PC-3 (cell line): ENCODE measurements around the gene CYP2C8. TPM values are rescaled to one million over a fixed set of nuclear protein-coding genes. Genes with fewer than 3 reads are reported as not detected.

Source experiments
- ATAC-seq: fragments of 200-7000 bp; cut with Tn5 transposase; 2 replicates; pipeline ENCODE4 v1.9.1; 2020; ENCODE audit warnings: mild to moderate bottlenecking, moderate library complexity
- BruUV-seq: library from RNA; stranded (reverse); fragments of 400-500 nt; replicated peaks from 2 replicates; lab custom pipeline; 2021; lab: Mats Ljungman, UMichigan
- CTCF ChIA-PET: fragments of 300-600 bp; sonication (Branson Sonifier 250); formaldehyde crosslinking; loops from one replicate; lab custom pipeline; 2022; ENCODE audit warnings: antibody characterized with exemption; lab: Charles Lee
- POLR2A ChIA-PET: fragments of 300-600 bp; sonication (Branson Sonifier 250); formaldehyde crosslinking; loops from one replicate; lab custom pipeline; 2022; ENCODE audit warnings: antibody characterized with exemption; ENCODE audit not compliant: unreplicated experiment; lab: Charles Lee
- DNase-seq: peaks from one replicate; pipeline ENCODE4 v3.0.0-alpha.2; 2015
- H2AFZ ChIP-seq: fragments of 300-600 bp; sonication (generic); 2 replicates; pipeline ENCODE4 v1.6.0; 2016; ENCODE audit warnings: antibody characterized with exemption, low read length
- H3F3A ChIP-seq: fragments of 300-600 bp; sonication (generic); one replicate; pipeline ENCODE4 v1.6.0; 2017; ENCODE audit warnings: antibody characterized with exemption, low read length, control low read depth, mild to moderate bottlenecking; ENCODE audit not compliant: unreplicated experiment
- H3K27ac ChIP-seq: fragments of 300-600 bp; sonication (generic); 2 replicates; pipeline ENCODE4 v1.5.1; 2016; ENCODE audit warnings: mild to moderate bottlenecking, low read length
- H3K27me3 ChIP-seq: fragments of 300-600 bp; sonication (generic); 2 replicates; pipeline ENCODE4 v1.6.1; 2016; ENCODE audit warnings: low read length, mixed read lengths
- H3K36me3 ChIP-seq: fragments of 300-600 bp; sonication (generic); 2 replicates; pipeline ENCODE4 v1.6.1; 2016; ENCODE audit warnings: low read depth, mixed run types, low read length, mixed read lengths
- H3K4me1 ChIP-seq: fragments of 300-600 bp; sonication (generic); 2 replicates; pipeline ENCODE4 v1.5.1; 2016; ENCODE audit warnings: low read length; ENCODE audit not compliant: insufficient read depth
- H3K4me2 ChIP-seq: fragments of 300-600 bp; sonication (generic); 2 replicates; pipeline ENCODE4 v1.6.0; 2016; ENCODE audit warnings: low read length
- H3K4me3 ChIP-seq: fragments of 300-600 bp; sonication (generic); 2 replicates; pipeline ENCODE4 v1.5.1; 2016; ENCODE audit warnings: mild to moderate bottlenecking, low read length, mixed read lengths
- H3K79me2 ChIP-seq: fragments of 300-600 bp; sonication (generic); 2 replicates; pipeline ENCODE4 v1.6.1; 2017; ENCODE audit warnings: low read length, mixed read lengths
- H3K9ac ChIP-seq: fragments of 300-600 bp; sonication (generic); 2 replicates; pipeline ENCODE4 v1.6.0; 2016; ENCODE audit warnings: mild to moderate bottlenecking, low read length
- H3K9me2 ChIP-seq: fragments of 300-600 bp; sonication (generic); replicated peaks from 2 replicates; pipeline ENCODE4 v1.6.1; 2016; ENCODE audit warnings: mixed run types, low read length, mixed read lengths
- H3K9me3 ChIP-seq: fragments of 300-600 bp; sonication (generic); 2 replicates; pipeline ENCODE4 v1.6.1; 2016; ENCODE audit warnings: low read length, mixed read lengths
- H4K20me1 ChIP-seq: fragments of 300-600 bp; sonication (generic); 2 replicates; pipeline ENCODE4 v1.6.1; 2016; ENCODE audit warnings: low read length, mixed read lengths
- EZH2 ChIP-seq: fragments of 300-600 bp; sonication (generic); IDR thresholded peaks from one replicate; pipeline ENCODE4 v1.6.1; 2017; ENCODE audit warnings: antibody characterized with exemption, mild to moderate bottlenecking, low read length; ENCODE audit not compliant: unreplicated experiment
- EZH2phosphoT487 ChIP-seq: fragments of 300-600 bp; sonication (generic); IDR thresholded peaks from 2 replicates; pipeline ENCODE4 v1.6.1; 2018; ENCODE audit warnings: mild to moderate bottlenecking, antibody characterized with exemption, low read length, borderline replicate concordance
- intact Hi-C: fragments of 100-400 bp; cut with micrococcal nuclease; formaldehyde crosslinking; loops from 2 replicates; pipeline ENCODE4 v1.9.0; 2023
- total RNA-seq: library from RNA; depleted of rRNA; stranded (reverse); fragments of >200 nt; gene quantifications from 2 replicates; pipeline ENCODE4 v1.2.3, GENCODE V29; 2014
- TF ChIP-seq, protein P1 (sequence below): fragments of 300-600 bp; sonication (generic); conservative IDR thresholded peaks from 2 replicates; pipeline ENCODE4 v1.5.1; 2017; ENCODE audit warnings: antibody characterized with exemption, low read depth, mild to moderate bottlenecking, low read length

The CYP2C8 gene
- total RNA-seq, 1 experiment from 2014 or later = not detected

DNA sequence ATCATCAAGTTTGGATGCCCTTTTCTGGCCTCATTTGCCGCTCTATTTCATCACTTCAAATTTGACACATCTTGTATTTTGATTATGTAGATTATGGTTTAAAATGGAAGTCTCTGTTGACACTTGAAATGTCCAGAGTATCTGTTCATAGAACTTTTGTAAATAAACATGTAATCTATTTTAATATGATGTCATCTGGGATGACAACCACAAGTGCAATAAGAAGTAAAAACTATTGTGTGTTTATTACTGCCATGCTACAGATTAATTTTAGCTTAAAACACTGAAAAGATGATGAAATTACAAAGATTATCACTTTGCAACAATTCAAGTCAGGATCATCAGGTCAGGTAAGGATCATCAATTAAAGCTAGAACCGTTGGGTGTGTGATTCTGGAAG is 30.0 kb downstream of the CYP2C8 start:
- no peaks in the 10 kb centered on the region for H3K9me2 ChIP-seq
- no peak overlapping the region for H3K4me2 ChIP-seq
- H3K27me3 ChIP-seq = peaks cover 12% of the 10 kb centered on the region; the same call in 1 of the 2 replicates
- TF ChIP-seq, protein P1, sequence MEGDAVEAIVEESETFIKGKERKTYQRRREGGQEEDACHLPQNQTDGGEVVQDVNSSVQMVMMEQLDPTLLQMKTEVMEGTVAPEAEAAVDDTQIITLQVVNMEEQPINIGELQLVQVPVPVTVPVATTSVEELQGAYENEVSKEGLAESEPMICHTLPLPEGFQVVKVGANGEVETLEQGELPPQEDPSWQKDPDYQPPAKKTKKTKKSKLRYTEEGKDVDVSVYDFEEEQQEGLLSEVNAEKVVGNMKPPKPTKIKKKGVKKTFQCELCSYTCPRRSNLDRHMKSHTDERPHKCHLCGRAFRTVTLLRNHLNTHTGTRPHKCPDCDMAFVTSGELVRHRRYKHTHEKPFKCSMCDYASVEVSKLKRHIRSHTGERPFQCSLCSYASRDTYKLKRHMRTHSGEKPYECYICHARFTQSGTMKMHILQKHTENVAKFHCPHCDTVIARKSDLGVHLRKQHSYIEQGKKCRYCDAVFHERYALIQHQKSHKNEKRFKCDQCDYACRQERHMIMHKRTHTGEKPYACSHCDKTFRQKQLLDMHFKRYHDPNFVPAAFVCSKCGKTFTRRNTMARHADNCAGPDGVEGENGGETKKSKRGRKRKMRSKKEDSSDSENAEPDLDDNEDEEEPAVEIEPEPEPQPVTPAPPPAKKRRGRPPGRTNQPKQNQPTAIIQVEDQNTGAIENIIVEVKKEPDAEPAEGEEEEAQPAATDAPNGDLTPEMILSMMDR = no peak
- TF ChIP-seq EZH2 = no peak
- TF ChIP-seq EZH2phosphoT487 = no peak
- no peak overlapping the region for H3K4me3 ChIP-seq
- no peak overlapping the region for H3K9ac ChIP-seq
- no peak overlapping the region for H3K27ac ChIP-seq
- H3F3A ChIP-seq = no peaks in the 10 kb centered on the region
- H4K20me1 ChIP-seq = no peaks in the 10 kb centered on the region
- no peaks in the 10 kb centered on the region for H3K9me3 ChIP-seq
- intact Hi-C loops = no loop called here
- no peak overlapping the region for H2AFZ ChIP-seq
- CTCF ChIA-PET = no interaction called here
- no peaks in the 10 kb centered on the region for H3K36me3 ChIP-seq
- no peaks in the 10 kb centered on the region for H3K4me1 ChIP-seq
- DNase-seq (no peak), ATAC-seq (no peak)
- no peaks in the 10 kb centered on the region for H3K79me2 ChIP-seq
- POLR2A ChIA-PET = interaction anchor here (0.7 kb wide), 1 partner anchor 441 kb away, joined by 3 read pairs; no protein-coding TSS in a partner anchor
- no TSS peak for BruUV-seq

DNA sequence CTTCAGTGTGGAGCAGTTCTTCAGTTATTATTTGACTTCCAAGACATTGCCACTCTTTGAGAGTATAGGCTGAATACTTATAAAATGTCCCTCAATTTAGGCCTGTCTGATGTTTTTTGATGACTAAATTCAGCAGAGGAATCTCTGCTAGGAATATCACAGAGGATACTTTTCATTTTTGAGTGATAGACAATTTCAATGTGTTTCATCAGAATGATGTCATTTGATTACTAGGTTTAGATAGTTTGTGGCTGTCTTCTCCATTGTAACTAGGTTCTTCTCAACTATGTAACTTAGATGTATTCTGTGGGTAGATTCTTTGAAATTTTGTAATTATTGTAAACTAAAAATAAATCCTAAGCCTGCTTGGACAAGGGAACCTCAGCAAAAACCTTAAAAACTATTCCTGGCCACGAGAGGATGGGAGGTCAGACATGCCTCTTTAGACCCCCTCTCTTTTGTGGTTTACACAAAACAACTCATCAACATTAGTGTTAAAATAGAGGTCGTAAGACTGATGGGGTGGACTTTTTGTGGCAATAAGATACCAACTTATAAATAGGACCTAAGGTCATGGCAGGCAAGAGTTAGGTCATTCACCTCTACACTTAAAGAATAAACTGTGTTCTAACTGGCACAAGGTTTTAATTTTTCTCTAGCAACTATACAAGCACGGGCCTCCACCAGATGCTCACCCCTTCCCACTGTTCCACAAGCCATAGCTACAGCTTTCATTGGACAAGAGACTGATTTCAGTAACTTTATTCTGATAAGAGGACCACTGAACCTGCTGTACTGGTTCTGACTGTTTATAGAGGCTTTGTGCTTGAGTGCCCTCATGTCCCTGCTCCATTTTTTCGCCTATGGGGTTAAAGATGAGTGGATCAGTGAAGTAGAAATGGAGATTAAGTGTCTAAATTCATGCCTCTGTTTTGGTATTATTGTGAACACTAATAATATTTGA is 33.7 kb downstream of the CYP2C8 start:
- ATAC-seq = no peak
- POLR2A ChIA-PET = no interaction called here
- TF ChIP-seq EZH2phosphoT487 = no peak
- no peak for TF ChIP-seq EZH2
- TF ChIP-seq, protein P1 = no peak

DNA sequence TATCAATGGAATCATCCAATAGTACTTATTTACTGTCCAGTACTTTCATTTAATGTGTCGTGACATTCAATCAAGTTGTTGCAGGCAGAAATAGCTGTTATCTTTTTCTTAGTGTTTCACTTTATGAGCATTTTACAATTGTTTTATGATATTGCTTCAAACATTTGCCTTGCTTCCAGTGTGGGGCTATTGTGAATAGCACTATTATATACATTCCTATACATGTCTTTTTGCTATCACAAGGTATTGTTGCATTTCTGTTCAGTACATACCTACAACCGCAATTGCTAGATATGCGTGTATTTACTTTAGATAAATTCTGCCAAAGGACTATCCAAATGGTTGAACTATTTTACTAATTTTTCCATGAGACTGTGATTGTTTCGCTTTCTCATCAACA is 34.9 kb downstream of the CYP2C8 start:
- H3F3A ChIP-seq = no peaks in the 10 kb centered on the region
- H3K9me3 ChIP-seq = no peaks in the 10 kb centered on the region
- H3K4me3 ChIP-seq = no peak overlapping the region
- intact Hi-C loops = no loop called here
- no TSS peak for BruUV-seq
- H3K4me2 ChIP-seq = no peak overlapping the region
- POLR2A ChIA-PET = no interaction called here
- H3K27me3 ChIP-seq = peaks cover 16% of the 10 kb centered on the region
- ATAC-seq (no peak), DNase-seq (no peak)
- no peak overlapping the region for H2AFZ ChIP-seq
- no peaks in the 10 kb centered on the region for H4K20me1 ChIP-seq
- no peaks in the 10 kb centered on the region for H3K9me2 ChIP-seq
- TF ChIP-seq EZH2 (no peak), EZH2phosphoT487 (no peak)
- TF ChIP-seq, protein P1 = no peak
- CTCF ChIA-PET = no interaction called here
- H3K79me2 ChIP-seq = no peaks in the 10 kb centered on the region
- H3K36me3 ChIP-seq = no peaks in the 10 kb centered on the region
- H3K27ac ChIP-seq = no peak overlapping the region
- no peaks in the 10 kb centered on the region for H3K4me1 ChIP-seq
- H3K9ac ChIP-seq = no peak overlapping the region

More for the DNA sequence above, 33.7 kb downstream of the CYP2C8 start:
- Histone ChIP-seq H3K79me2 (no peaks in the 10 kb centered on the region), H3K27me3 (peaks cover 18% of the 10 kb centered on the region), H4K20me1 (no peaks in the 10 kb centered on the region), H3K4me2 (no peak overlapping the region), H3K9ac (no peak overlapping the region), H3K9me2 (no peaks in the 10 kb centered on the region), H3K9me3 (no peaks in the 10 kb centered on the region), H3K4me1 (no peaks in the 10 kb centered on the region), H3K4me3 (no peak overlapping the region), H3F3A (no peaks in the 10 kb centered on the region), H3K36me3 (no peaks in the 10 kb centered on the region), H2AFZ (no peak overlapping the region), H3K27ac (no peak overlapping the region)
- no peak for DNase-seq
- intact Hi-C loops = no loop called here
- no TSS peak for BruUV-seq
- CTCF ChIA-PET = no interaction called here
